ENCODE data around the gene LPP.

LPP gene

GRCh38 chr3:188602620-188603019, 448.7 kb downstream of the LPP start:
- Histone ChIP-seq H3K27me3 (ENCODE audit: insufficient read depth, poor library complexity, severe bottlenecking) (no peaks in the 10 kb centered on the region), H3K27ac (replicated peaks) (no peak overlapping the region), H3K4me3 (replicated peaks; ENCODE audit: insufficient read depth, low read length) (no peak overlapping the region)
- DNase-seq (ENCODE audit: low read depth in 1 of 2, low spot score in 1 of 2): no peak
- TF ChIP-seq CTCF (IDR thresholded peaks at IDR 0.05; ENCODE audit: insufficient read depth, low read length) (no peak), GABPA (IDR thresholded peaks at IDR 0.05; ENCODE audit: low read depth) (no peak), REST (IDR thresholded peaks at IDR 0.05; ENCODE audit: insufficient replicate concordance, low read depth) (no peak), POLR2AphosphoS5 (IDR thresholded peaks at IDR 0.05; ENCODE audit: low read depth) (no peak), SPI1 (IDR thresholded peaks at IDR 0.05; ENCODE audit: borderline replicate concordance, low read depth) (no peak)

GRCh38 chr3:188604651-188605050, 450.7 kb downstream of the LPP start:
- H3K4me3 ChIP-seq (replicated peaks; ENCODE audit: insufficient read depth, low read length): no peak overlapping the region
- H3K27ac ChIP-seq (replicated peaks): no peak overlapping the region
- no peak for TF ChIP-seq GABPA (IDR thresholded peaks at IDR 0.05; ENCODE audit: low read depth)
- no peak for TF ChIP-seq CTCF (IDR thresholded peaks at IDR 0.05; ENCODE audit: insufficient read depth, low read length)
- TF ChIP-seq SPI1 (IDR thresholded peaks at IDR 0.05; ENCODE audit: borderline replicate concordance, low read depth): no peak
- no peaks in the 10 kb centered on the region for H3K27me3 ChIP-seq (ENCODE audit: insufficient read depth, poor library complexity, severe bottlenecking)
- DNase-seq (ENCODE audit: low read depth in 1 of 2, low spot score in 1 of 2): no peak

GRCh38 chr3:188605231-188605630, 451.3 kb downstream of the LPP start:
- H3K27ac ChIP-seq (replicated peaks): no peak overlapping the region
- no peak for TF ChIP-seq SPI1 (IDR thresholded peaks at IDR 0.05; ENCODE audit: borderline replicate concordance, low read depth)
- no peak for TF ChIP-seq POLR2AphosphoS5 (IDR thresholded peaks at IDR 0.05; ENCODE audit: low read depth)
- no peak for TF ChIP-seq REST (IDR thresholded peaks at IDR 0.05; ENCODE audit: insufficient replicate concordance, low read depth)
- no peak for TF ChIP-seq GABPA (IDR thresholded peaks at IDR 0.05; ENCODE audit: low read depth)
- TF ChIP-seq CTCF (IDR thresholded peaks at IDR 0.05; ENCODE audit: insufficient read depth, low read length): no peak
- H3K4me3 ChIP-seq (replicated peaks; ENCODE audit: insufficient read depth, low read length): no peak overlapping the region
- DNase-seq (ENCODE audit: low read depth in 1 of 2, low spot score in 1 of 2): no peak
- H3K27me3 ChIP-seq (ENCODE audit: insufficient read depth, poor library complexity, severe bottlenecking): no peaks in the 10 kb centered on the region

- H3K27ac ChIP-seq (replicated peaks): no peak overlapping the region
- H3K4me3 ChIP-seq (replicated peaks; ENCODE audit: insufficient read depth, low read length): no peak overlapping the region
- no peak for DNase-seq (ENCODE audit: low read depth in 1 of 2, low spot score in 1 of 2)
- no peaks in the 10 kb centered on the region for H3K27me3 ChIP-seq (ENCODE audit: insufficient read depth, poor library complexity, severe bottlenecking)
- TF ChIP-seq GABPA (IDR thresholded peaks at IDR 0.05; ENCODE audit: low read depth) (no peak), CTCF (IDR thresholded peaks at IDR 0.05; ENCODE audit: insufficient read depth, low read length) (no peak), SPI1 (IDR thresholded peaks at IDR 0.05; ENCODE audit: borderline replicate concordance, low read depth) (no peak), POLR2AphosphoS5 (IDR thresholded peaks at IDR 0.05; ENCODE audit: low read depth) (no peak), REST (IDR thresholded peaks at IDR 0.05; ENCODE audit: insufficient replicate concordance, low read depth) (no peak)
Observed at GRCh38 chr3:188605905-188606304, 451.9 kb downstream of the LPP start.
